ENCODE results near the gene WDR33.
"Not testable (repeated sequence)": the region's sequence is repeated elsewhere in the genome, so short reads cannot be mapped to it uniquely, and the experiment has no call there.

WDR33 gene

DNA sequence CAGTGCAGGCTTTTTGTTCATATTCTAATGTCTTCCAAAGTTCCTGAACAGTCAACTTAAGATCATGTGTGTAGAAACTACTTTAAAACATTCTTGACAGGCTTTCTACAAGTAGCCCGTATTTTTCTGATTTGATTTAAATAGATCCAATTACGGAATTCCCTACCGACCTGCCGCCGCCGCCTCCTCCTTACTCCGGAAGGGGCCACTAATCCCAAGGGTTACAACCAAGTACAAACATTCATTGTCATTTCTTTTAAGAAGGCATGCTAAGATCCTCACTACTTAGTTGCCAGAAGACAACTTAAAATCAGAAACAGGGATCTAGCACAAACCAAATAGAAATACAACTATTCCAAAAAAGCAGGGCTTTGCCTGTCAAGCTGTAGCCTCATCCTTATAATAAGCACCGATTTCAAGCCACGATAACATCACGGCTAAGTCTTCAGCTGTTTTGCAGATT is 784 bp downstream of the WDR33 start:
- Histone ChIP-seq H3K27ac (peak overlapping the region; percentile 77 to 89), H3K4me3 (peak overlapping the region; percentile 77)
- TF ChIP-seq, protein P1, sequence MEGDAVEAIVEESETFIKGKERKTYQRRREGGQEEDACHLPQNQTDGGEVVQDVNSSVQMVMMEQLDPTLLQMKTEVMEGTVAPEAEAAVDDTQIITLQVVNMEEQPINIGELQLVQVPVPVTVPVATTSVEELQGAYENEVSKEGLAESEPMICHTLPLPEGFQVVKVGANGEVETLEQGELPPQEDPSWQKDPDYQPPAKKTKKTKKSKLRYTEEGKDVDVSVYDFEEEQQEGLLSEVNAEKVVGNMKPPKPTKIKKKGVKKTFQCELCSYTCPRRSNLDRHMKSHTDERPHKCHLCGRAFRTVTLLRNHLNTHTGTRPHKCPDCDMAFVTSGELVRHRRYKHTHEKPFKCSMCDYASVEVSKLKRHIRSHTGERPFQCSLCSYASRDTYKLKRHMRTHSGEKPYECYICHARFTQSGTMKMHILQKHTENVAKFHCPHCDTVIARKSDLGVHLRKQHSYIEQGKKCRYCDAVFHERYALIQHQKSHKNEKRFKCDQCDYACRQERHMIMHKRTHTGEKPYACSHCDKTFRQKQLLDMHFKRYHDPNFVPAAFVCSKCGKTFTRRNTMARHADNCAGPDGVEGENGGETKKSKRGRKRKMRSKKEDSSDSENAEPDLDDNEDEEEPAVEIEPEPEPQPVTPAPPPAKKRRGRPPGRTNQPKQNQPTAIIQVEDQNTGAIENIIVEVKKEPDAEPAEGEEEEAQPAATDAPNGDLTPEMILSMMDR (IDR thresholded peaks at IDR 0.05), result no peak
- DNase-seq (ENCODE audit: low spot score), result no peak

DNA sequence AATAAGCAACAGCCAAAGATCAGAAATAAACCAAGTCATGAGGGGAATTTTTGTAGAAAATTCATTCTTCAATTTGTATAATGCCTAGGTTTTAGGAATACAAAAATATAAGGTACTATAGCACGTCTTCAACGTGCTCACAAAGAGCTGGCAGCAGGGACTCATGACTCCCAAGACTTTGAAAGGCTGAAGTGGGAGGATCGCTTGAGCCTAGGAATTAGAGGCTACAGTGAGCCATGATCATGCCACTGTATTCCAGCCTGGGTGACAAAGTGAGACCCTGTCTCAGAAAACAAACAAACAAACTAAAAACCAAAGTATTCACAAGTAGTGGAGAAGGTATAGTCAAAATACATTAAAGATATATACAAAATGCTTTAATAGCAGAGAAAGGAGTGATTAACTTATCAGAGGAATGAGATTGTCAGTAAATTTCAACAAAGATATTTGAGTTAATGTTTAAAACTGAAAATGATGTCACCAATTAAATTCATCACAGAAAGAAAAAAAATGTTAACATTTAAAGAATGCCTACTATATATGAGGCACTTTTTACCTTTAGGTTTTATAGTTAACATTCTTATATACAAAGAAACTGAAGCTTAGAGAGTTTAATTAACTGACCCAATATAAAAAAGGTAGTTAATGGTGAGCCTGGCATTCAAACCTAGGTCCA is 3.2 kb downstream of the WDR33 start:
- DNase-seq (ENCODE audit: low spot score), result no peak
- TF ChIP-seq, protein P1 (IDR thresholded peaks at IDR 0.05), result no peak
- no peak overlapping the region for H3K4me3 ChIP-seq
- no peak overlapping the region for H3K27ac ChIP-seq

DNA sequence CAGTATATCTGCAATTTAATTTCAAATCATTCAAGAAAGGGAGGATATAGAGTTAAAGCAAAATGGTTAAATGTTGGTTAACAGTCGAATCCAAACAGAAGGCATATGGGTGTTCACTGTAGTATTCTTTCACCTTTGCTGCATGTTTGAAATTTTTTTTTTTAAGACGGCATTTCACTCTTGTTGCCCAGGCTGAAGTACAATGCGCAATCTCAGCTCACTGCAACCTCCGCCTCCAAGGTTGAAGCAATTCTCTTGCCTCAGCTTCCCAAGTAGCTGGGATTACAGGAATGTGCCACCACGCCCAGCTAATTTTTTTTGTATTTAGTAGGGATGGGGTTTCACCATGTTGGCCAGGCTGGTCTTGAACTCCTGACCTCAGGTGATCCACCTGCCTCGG is 4.1 kb downstream of the WDR33 start:
- not testable (repeated sequence) for DNase-seq (ENCODE audit: low spot score); H3K4me3 ChIP-seq; H3K27ac ChIP-seq

DNA sequence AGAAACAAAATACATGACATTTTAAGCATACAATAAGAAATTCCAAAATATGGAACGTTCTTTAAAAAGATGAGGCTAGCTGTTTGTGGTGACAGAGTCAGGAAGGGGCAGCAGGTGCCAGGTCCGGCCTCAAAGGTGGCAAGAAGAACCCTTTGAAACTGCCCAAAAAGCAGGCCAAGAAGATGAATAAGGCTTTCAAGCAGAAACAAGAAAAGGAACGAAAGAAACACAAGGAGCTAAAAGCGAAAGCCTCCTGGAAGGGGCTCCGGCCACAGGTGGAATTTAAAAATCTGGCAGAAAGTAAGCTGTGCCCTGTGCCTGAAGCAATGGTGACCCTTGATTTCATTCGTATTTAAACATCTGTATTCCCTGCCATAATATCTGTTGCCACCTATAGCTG is 5.5 kb downstream of the WDR33 start:
- H3K4me3 ChIP-seq, result no peak overlapping the region
- no peak for DNase-seq (ENCODE audit: low spot score)
- no peak overlapping the region for H3K27ac ChIP-seq
- TF ChIP-seq, protein P1 (IDR thresholded peaks at IDR 0.05), result no peak

DNA sequence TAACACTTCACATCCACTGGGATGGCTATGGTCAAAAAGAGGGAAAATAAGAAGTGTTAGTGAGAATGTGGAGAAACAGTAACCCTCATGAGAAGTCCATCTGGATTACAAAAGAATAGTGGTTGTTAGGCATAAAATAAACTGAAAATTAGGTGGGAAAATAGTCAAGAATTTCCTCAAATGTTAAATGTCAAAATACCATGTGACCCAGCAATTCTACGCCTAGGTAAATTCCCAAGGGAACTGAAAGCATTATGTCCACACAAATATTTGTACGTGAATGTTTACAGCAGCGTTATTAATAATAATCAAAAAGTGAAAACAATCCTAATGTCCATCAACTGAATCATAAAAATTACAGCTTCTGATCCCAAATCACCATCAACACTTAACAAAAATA is 11.0 kb downstream of the WDR33 start:
- DNase-seq (ENCODE audit: low spot score), result no peak
- Histone ChIP-seq H3K4me3 (no peak overlapping the region), H3K27ac (no peak overlapping the region)
- TF ChIP-seq, protein P1 (IDR thresholded peaks at IDR 0.05), result no peak

DNA sequence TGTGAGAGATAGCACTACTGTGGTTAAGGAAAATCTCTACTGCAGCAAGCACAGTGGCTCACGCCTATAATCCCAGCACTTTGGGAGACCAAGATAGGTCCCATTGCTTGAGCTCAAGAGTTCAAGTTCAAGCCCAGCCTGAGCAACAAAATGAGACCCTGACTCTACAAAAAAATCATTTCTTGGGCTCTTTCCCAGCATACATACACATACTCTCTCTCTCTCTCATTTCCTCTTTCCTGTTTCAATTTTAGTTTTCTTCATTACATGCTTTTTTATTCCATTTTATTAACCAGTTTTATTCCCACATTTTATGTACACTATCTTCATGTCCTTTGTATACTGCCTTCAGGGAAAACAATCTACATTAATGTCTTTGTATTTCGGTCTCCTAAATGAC is 14.6 kb downstream of the WDR33 start:
- TF ChIP-seq, protein P1 (IDR thresholded peaks at IDR 0.05), result no peak
- no peak for DNase-seq (ENCODE audit: low spot score)
- no peak overlapping the region for H3K4me3 ChIP-seq
- H3K27ac ChIP-seq, result no peak overlapping the region

DNA sequence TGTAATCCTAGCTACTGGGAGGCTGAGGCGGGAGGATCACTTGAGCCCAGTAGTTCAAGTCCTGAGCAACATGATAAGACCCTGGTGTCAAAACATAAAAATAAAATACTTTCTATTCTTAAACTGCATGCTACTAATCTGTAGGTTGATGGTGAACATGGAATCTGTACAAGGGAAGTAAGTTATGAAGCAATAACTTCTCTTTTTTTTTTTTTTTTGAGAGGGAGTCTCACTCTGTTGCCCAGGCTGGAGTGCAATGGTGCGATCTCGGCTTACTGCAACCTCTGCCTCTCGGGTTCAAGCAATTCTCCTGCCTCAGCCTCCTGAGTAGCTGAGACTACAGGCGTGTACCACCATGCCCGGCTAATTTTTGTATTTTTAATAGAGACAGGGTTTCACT is 16.1 kb downstream of the WDR33 start:
- not testable (repeated sequence) for DNase-seq (ENCODE audit: low spot score); H3K4me3 ChIP-seq; H3K27ac ChIP-seq

DNA sequence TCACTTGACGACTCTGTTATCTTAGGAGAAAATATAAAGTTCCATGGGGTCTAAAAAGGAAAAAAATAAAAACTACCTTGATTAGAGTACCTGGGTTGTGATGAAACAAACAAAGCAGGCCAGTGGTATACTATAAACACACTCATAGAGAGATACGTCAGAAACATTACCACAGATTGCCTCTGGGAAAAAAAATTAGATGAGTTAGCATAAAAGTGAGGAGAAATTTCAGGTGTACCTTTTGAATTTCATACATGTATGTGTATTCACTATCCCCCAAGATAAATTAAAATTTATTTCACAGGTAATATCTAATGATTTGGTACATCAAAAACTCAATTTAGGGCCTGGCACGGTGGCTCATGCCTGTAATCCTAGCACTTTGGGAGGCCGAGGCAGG is 18.2 kb downstream of the WDR33 start:
- TF ChIP-seq, protein P1 (IDR thresholded peaks at IDR 0.05), result no peak
- DNase-seq (ENCODE audit: low spot score), result no peak
- no peak overlapping the region for H3K27ac ChIP-seq
- no peak overlapping the region for H3K4me3 ChIP-seq

Measured in coronary artery (tissue), 2 donors.